Keratinocyte (primary cell): ENCODE results near the gene S100A14. TPM values are rescaled to one million over a fixed set of nuclear protein-coding genes. Genes with fewer than 3 reads are reported as not detected.

Experiments
- DNase-seq: peaks from one replicate; pipeline ENCODE4 v3.0.0-alpha.2; 2011; ENCODE audit warnings: low read depth, missing footprints, low spot score
- FAIRE-seq: peaks from 2 replicates; lab custom pipeline; 2011; peaks lifted over from hg19 to GRCh38; lab: Jason Lieb, UNC
- H2AFZ ChIP-seq: 2 replicates; pipeline ENCODE4 v1.6.0; 2012; ENCODE audit warnings: low read length, control low read depth, inconsistent platforms; ENCODE audit not compliant: control insufficient read depth
- H3K27ac ChIP-seq: 2 replicates; pipeline ENCODE4 v1.5.1; 2011; ENCODE audit warnings: low read length; ENCODE audit not compliant: control insufficient read depth, insufficient read depth
- H3K27me3 ChIP-seq: 3 replicates; pipeline ENCODE4 v1.6.0; 2011; ENCODE audit warnings: low read length; ENCODE audit not compliant: control insufficient read depth, insufficient read depth; ENCODE audit errors: extremely low read depth
- H3K36me3 ChIP-seq, 2 experiments: 2 replicates in 1 of 2; 3 replicates in 1 of 2; pipeline ENCODE4 v1.5.1; 2011; ENCODE audit warnings: low read length in 2 of 2, mild to moderate bottlenecking in 1 of 2; ENCODE audit not compliant: control insufficient read depth in 2 of 2, insufficient read depth in 2 of 2; ENCODE audit errors: extremely low read depth in 1 of 2
- H3K4me1 ChIP-seq: 3 replicates; pipeline ENCODE4 v1.5.1; 2011; ENCODE audit warnings: low read length; ENCODE audit not compliant: control insufficient read depth, insufficient read depth; ENCODE audit errors: extremely low read depth
- H3K4me2 ChIP-seq: 3 replicates; pipeline ENCODE4 v1.6.0; 2011; ENCODE audit warnings: low read depth, low read length; ENCODE audit not compliant: control insufficient read depth, insufficient read depth; ENCODE audit errors: extremely low read depth
- H3K4me3 ChIP-seq, 3 experiments: fragments of 200-600 bp in 1 of 3; sonication (generic) in 1 of 3; 2 replicates in 2 of 3; 3 replicates in 1 of 3; pipeline ENCODE4 v1.5.1; 2011 to 2016; ENCODE audit warnings: low read length in 3 of 3, mild to moderate bottlenecking in 3 of 3, control low read depth in 2 of 3, inconsistent platforms in 1 of 3, low read depth in 1 of 3, mixed read lengths in 1 of 3, mixed run types in 1 of 3, moderate library complexity in 1 of 3; ENCODE audit not compliant: control insufficient read depth in 2 of 3, insufficient read depth in 2 of 3; ENCODE audit errors: extremely low read depth in 1 of 3
- H3K79me2 ChIP-seq: 2 replicates; pipeline ENCODE4 v1.6.0; 2012; ENCODE audit warnings: low read length; ENCODE audit not compliant: control insufficient read depth, insufficient read depth
- H3K9ac ChIP-seq: 3 replicates; pipeline ENCODE4 v1.6.0; 2011; ENCODE audit warnings: low read length; ENCODE audit not compliant: control insufficient read depth, insufficient read depth; ENCODE audit errors: extremely low read depth
- H3K9me1 ChIP-seq: 3 replicates; pipeline ENCODE4 v1.6.0; 2011; ENCODE audit warnings: low read length; ENCODE audit not compliant: control insufficient read depth, insufficient read depth; ENCODE audit errors: extremely low read depth
- H3K9me3 ChIP-seq: 2 replicates; pipeline ENCODE4 v1.5.1; 2012; ENCODE audit warnings: low read depth, low read length; ENCODE audit not compliant: control insufficient read depth
- H4K20me1 ChIP-seq: 3 replicates; pipeline ENCODE4 v1.6.0; 2011; ENCODE audit warnings: low read length; ENCODE audit not compliant: control insufficient read depth, insufficient read depth; ENCODE audit errors: extremely low read depth
- CTCF ChIP-seq, 3 experiments: IDR thresholded peaks in 1 of 3; conservative IDR thresholded peaks in 1 of 3; optimal IDR thresholded peaks in 1 of 3; 2 replicates in 2 of 3; 3 replicates in 1 of 3; pipeline versions ENCODE3 to v1.5.1; 2011; ENCODE audit warnings: low read length in 3 of 3, mild to moderate bottlenecking in 3 of 3, moderate library complexity in 2 of 3, control low read depth in 1 of 3, inconsistent platforms in 1 of 3; ENCODE audit not compliant: insufficient read depth in 2 of 3; ENCODE audit errors: extremely low read depth in 1 of 3
- EZH2 ChIP-seq: IDR thresholded peaks from one replicate; pipeline ENCODE4 v1.6.1; 2012; ENCODE audit warnings: inconsistent platforms, mild to moderate bottlenecking, low read length, moderate library complexity
- dilution Hi-C: fragments of 300-500 bp; cut with MboI; formaldehyde crosslinking; loops from one replicate; pipeline ENCODE4 v1.7.0; 2020; ENCODE audit warnings: low sequenced_read_pairs; ENCODE audit not compliant: extremely low pct_ligation_motif_present
- polyA plus RNA-seq, 5 experiments: library from polyadenylated mRNA; depleted of rRNA in 3 of 5; stranded (reverse) in 3 of 5; stranded (forward) in 1 of 5; unstranded in 1 of 5; fragments of >200 nt; gene quantifications; 1 replicate in 1 of 5; 2 replicates in 3 of 5; 3 replicates in 1 of 5; pipeline versions ENCODE4 v1.2.1 to v1.2.3, GENCODE V29; 2011 to 2012; ENCODE audit warnings: missing spikeins in 2 of 5, low read depth in 1 of 5, low replicate concordance in 1 of 5

Gene S100A14
- polyA plus RNA-seq, 1 donor (not counting 4 experiments of a cell fraction or from before 2014, with no cell fraction given): 1,394 TPM

GRCh38 chr1:153612755-153613331 is 3.3 kb downstream of the S100A14 start, which contains the start of gene S100A16:
Gene S100A16, minus strand, starts transcription at chr1:153613137. Its CDS starts 4,986 bp downstream, at chr1:153608151.
- Histone ChIP-seq H3K9me1 (no peaks in the 10 kb centered on the region), H3K79me2 (peaks cover 70% of the 10 kb centered on the region), H3K27me3 (no peaks in the 10 kb centered on the region), H3K4me2 (peak within 1 kb of the TSS; percentile 98), H3K9ac (peak within 1 kb of the TSS; percentile 99), H3K4me1 (peaks cover 53% of the 10 kb centered on the region), H3K4me3 (peak within 1 kb of the TSS; percentile 90 to 100 (median 98)), H2AFZ (no peak within 1 kb of the TSS), H3K36me3 (peaks cover 9 to 45% of the 10 kb centered on the region in 2 experiments), H4K20me1 (peaks cover 3% of the 10 kb centered on the region), H3K9me3 (no peaks in the 10 kb centered on the region), H3K27ac (peak within 1 kb of the TSS; percentile 99)
- dilution Hi-C loops: no loop called here
- DNase-seq (no peak), FAIRE-seq (peak; percentile 82)
- TF ChIP-seq EZH2: no peak
- TF ChIP-seq CTCF (optimal IDR thresholded peaks at IDR 0.05 in 1 of 3, IDR thresholded peaks at IDR 0.05 in 1 of 3, conservative IDR thresholded peaks at IDR 0.05 in 1 of 3; ENCODE audit: extremely low read depth in 1 of 3, insufficient read depth in 2 of 3, low read length in 3 of 3): no peak

GRCh38 chr1:153612111-153612754 is 3.9 kb downstream of the S100A14 start:
- DNase-seq (no peak), FAIRE-seq (peak; percentile 9)
- peak overlapping the region; percentile 86 to 98 (median 90) for H3K4me3 ChIP-seq
- no peaks in the 10 kb centered on the region for H3K9me1 ChIP-seq
- H3K36me3 ChIP-seq: peaks cover 15 to 51% of the 10 kb centered on the region in 2 experiments
- H2AFZ ChIP-seq: no peak overlapping the region
- peaks cover 3% of the 10 kb centered on the region for H4K20me1 ChIP-seq
- TF ChIP-seq EZH2 (no peak), CTCF (optimal IDR thresholded peaks at IDR 0.05 in 1 of 3, IDR thresholded peaks at IDR 0.05 in 1 of 3, conservative IDR thresholded peaks at IDR 0.05 in 1 of 3; ENCODE audit: extremely low read depth in 1 of 3, insufficient read depth in 2 of 3, low read length in 3 of 3) (no peak)
- H3K4me2 ChIP-seq: peak overlapping the region; percentile 98
- H3K79me2 ChIP-seq: peaks cover 76% of the 10 kb centered on the region
- dilution Hi-C loops: no loop called here
- H3K4me1 ChIP-seq: peaks cover 52% of the 10 kb centered on the region
- peak overlapping the region; percentile 99 for H3K9ac ChIP-seq
- peak overlapping the region; percentile 98 for H3K27ac ChIP-seq
- no peaks in the 10 kb centered on the region for H3K9me3 ChIP-seq
- no peaks in the 10 kb centered on the region for H3K27me3 ChIP-seq
